ENCODE data around the gene PLCH1. TPM values are rescaled to one million over a fixed set of nuclear protein-coding genes. Genes with fewer than 3 reads are reported as not detected.

The PLCH1 gene
- polyA plus RNA-seq, 1 donor (not counting 4 experiments of a cell fraction or from before 2014, with no cell fraction given): 0.05 TPM

GRCh38 chr3:155704061-155704460 is 40.8 kb downstream of the PLCH1 start:
- no peak for FAIRE-seq
- no peaks in the 10 kb centered on the region for H3K27me3 ChIP-seq (ENCODE audit: control insufficient read depth, extremely low read depth, insufficient read depth, low read length)

GRCh38 chr3:155702745-155703591 is 41.9 kb downstream of the PLCH1 start:
- no peaks in the 10 kb centered on the region for H4K20me1 ChIP-seq (ENCODE audit: control insufficient read depth, extremely low read depth, insufficient read depth, low read length)
- TF ChIP-seq EZH2 (IDR thresholded peaks at IDR 0.05; ENCODE audit: low read length) (no peak), CTCF (optimal IDR thresholded peaks at IDR 0.05 in 1 of 3, IDR thresholded peaks at IDR 0.05 in 1 of 3, conservative IDR thresholded peaks at IDR 0.05 in 1 of 3; ENCODE audit: extremely low read depth in 1 of 3, insufficient read depth in 2 of 3, low read length in 3 of 3) (no peak)
- H3K27ac ChIP-seq (ENCODE audit: control insufficient read depth, insufficient read depth, low read length): no peak overlapping the region
- no peak overlapping the region for H3K4me2 ChIP-seq (ENCODE audit: control insufficient read depth, extremely low read depth, insufficient read depth, low read depth, low read length)
- DNase-seq (ENCODE audit: low read depth, low spot score) (no peak), FAIRE-seq (no peak)
- H3K9me3 ChIP-seq (ENCODE audit: control insufficient read depth, low read depth, low read length): no peaks in the 10 kb centered on the region
- H3K4me3 ChIP-seq (ENCODE audit: control insufficient read depth in 2 of 3, extremely low read depth in 1 of 3, insufficient read depth in 2 of 3, low read depth in 1 of 3, low read length in 3 of 3): no peak overlapping the region
- H3K9me1 ChIP-seq (ENCODE audit: control insufficient read depth, extremely low read depth, insufficient read depth, low read length): no peaks in the 10 kb centered on the region
- no peaks in the 10 kb centered on the region for H3K36me3 ChIP-seq (ENCODE audit: control insufficient read depth in 2 of 2, extremely low read depth in 1 of 2, insufficient read depth in 2 of 2, low read length in 2 of 2)
- no peaks in the 10 kb centered on the region for H3K79me2 ChIP-seq (ENCODE audit: control insufficient read depth, insufficient read depth, low read length)
- no peak overlapping the region for H2AFZ ChIP-seq (ENCODE audit: control insufficient read depth, low read length)
- H3K9ac ChIP-seq (ENCODE audit: control insufficient read depth, extremely low read depth, insufficient read depth, low read length): no peak overlapping the region
- no peaks in the 10 kb centered on the region for H3K4me1 ChIP-seq (ENCODE audit: control insufficient read depth, extremely low read depth, insufficient read depth, low read length)
- dilution Hi-C loops (cut with MboI; ENCODE audit: extremely low pct_ligation_motif_present, low sequenced_read_pairs): loop anchor here (25.0 kb wide), 1 partner anchor 316 kb away; no protein-coding TSS in a partner anchor
- H3K27me3 ChIP-seq (ENCODE audit: control insufficient read depth, extremely low read depth, insufficient read depth, low read length): no peaks in the 10 kb centered on the region

More at GRCh38 chr3:155704061-155704460, 40.8 kb downstream of the PLCH1 start:
- Histone ChIP-seq H3K9me1 (ENCODE audit: control insufficient read depth, extremely low read depth, insufficient read depth, low read length) (no peaks in the 10 kb centered on the region), H4K20me1 (ENCODE audit: control insufficient read depth, extremely low read depth, insufficient read depth, low read length) (no peaks in the 10 kb centered on the region), H3K4me1 (ENCODE audit: control insufficient read depth, extremely low read depth, insufficient read depth, low read length) (no peaks in the 10 kb centered on the region), H3K79me2 (ENCODE audit: control insufficient read depth, insufficient read depth, low read length) (no peaks in the 10 kb centered on the region), H3K36me3 (ENCODE audit: control insufficient read depth in 2 of 2, extremely low read depth in 1 of 2, insufficient read depth in 2 of 2, low read length in 2 of 2) (no peaks in the 10 kb centered on the region), H3K4me3 (ENCODE audit: control insufficient read depth in 2 of 3, extremely low read depth in 1 of 3, insufficient read depth in 2 of 3, low read depth in 1 of 3, low read length in 3 of 3) (no peak overlapping the region), H2AFZ (ENCODE audit: control insufficient read depth, low read length) (no peak overlapping the region), H3K9me3 (ENCODE audit: control insufficient read depth, low read depth, low read length) (no peaks in the 10 kb centered on the region), H3K9ac (ENCODE audit: control insufficient read depth, extremely low read depth, insufficient read depth, low read length) (no peak overlapping the region), H3K27ac (ENCODE audit: control insufficient read depth, insufficient read depth, low read length) (no peak overlapping the region), H3K4me2 (ENCODE audit: control insufficient read depth, extremely low read depth, insufficient read depth, low read depth, low read length) (no peak overlapping the region)
- no peak for DNase-seq (ENCODE audit: low read depth, low spot score)
- dilution Hi-C loops (cut with MboI; ENCODE audit: extremely low pct_ligation_motif_present, low sequenced_read_pairs): loop anchor here (25.0 kb wide), 1 partner anchor 317 kb away; no protein-coding TSS in a partner anchor
- TF ChIP-seq CTCF (optimal IDR thresholded peaks at IDR 0.05 in 1 of 3, IDR thresholded peaks at IDR 0.05 in 1 of 3, conservative IDR thresholded peaks at IDR 0.05 in 1 of 3; ENCODE audit: extremely low read depth in 1 of 3, insufficient read depth in 2 of 3, low read length in 3 of 3): no peak
- no peak for TF ChIP-seq EZH2 (IDR thresholded peaks at IDR 0.05; ENCODE audit: low read length)
